Smooth muscle cell (in vitro differentiated cells): Measurements from ENCODE around the gene RACGAP1. TPM values are rescaled to one million over a fixed set of nuclear protein-coding genes. Genes with fewer than 3 reads are reported as not detected.

Source experiments
- DNase-seq: peaks from one replicate; lab custom pipeline; 2025; ENCODE audit not compliant: unreplicated experiment; lab: John Stamatoyannopoulos, UW
- H2AFZ ChIP-seq: fragments of 200-600 bp; sonication (generic); 2 replicates; pipeline ENCODE4 v1.6.0; 2016; ENCODE audit warnings: antibody characterized with exemption, low read depth, mild to moderate bottlenecking
- H3F3A ChIP-seq: fragments of 200-600 bp; sonication (generic); 2 replicates; pipeline ENCODE4 v1.6.0; 2017; ENCODE audit warnings: antibody characterized with exemption, low read depth
- H3K27ac ChIP-seq: fragments of 200-600 bp; sonication (generic); 2 replicates; pipeline ENCODE4 v1.5.1; 2016; ENCODE audit warnings: low read depth, mild to moderate bottlenecking
- H3K27me3 ChIP-seq: fragments of 200-600 bp; sonication (generic); 2 replicates; pipeline ENCODE4 v1.6.1; 2016; ENCODE audit warnings: low read depth, mild to moderate bottlenecking
- H3K36me3 ChIP-seq: fragments of 200-600 bp; sonication (generic); 2 replicates; pipeline ENCODE4 v1.5.1; 2016; ENCODE audit warnings: low read depth
- H3K4me1 ChIP-seq: fragments of 200-600 bp; sonication (generic); 2 replicates; pipeline ENCODE4 v1.5.1; 2016; ENCODE audit warnings: low read depth
- H3K4me2 ChIP-seq: fragments of 200-600 bp; sonication (generic); 2 replicates; pipeline ENCODE4 v1.6.0; 2016; ENCODE audit warnings: mild to moderate bottlenecking
- H3K4me3 ChIP-seq: fragments of 200-600 bp; sonication (generic); 2 replicates; pipeline ENCODE4 v1.5.1; 2016; ENCODE audit warnings: mild to moderate bottlenecking
- H3K79me2 ChIP-seq: fragments of 200-600 bp; sonication (generic); 2 replicates; pipeline ENCODE4 v1.6.0; 2016; ENCODE audit warnings: low read depth, mild to moderate bottlenecking
- H3K9ac ChIP-seq: fragments of 200-600 bp; sonication (generic); 2 replicates; pipeline ENCODE4 v1.6.0; 2016; ENCODE audit warnings: low read depth
- H3K9me3 ChIP-seq: fragments of 200-600 bp; sonication (generic); replicated peaks from 2 replicates; pipeline ENCODE4 v1.5.1; 2016; ENCODE audit warnings: low read depth
- H4K20me1 ChIP-seq: fragments of 200-600 bp; sonication (generic); 2 replicates; pipeline ENCODE4 v1.6.0; 2016; ENCODE audit warnings: low read depth
- WGBS: methylation state at CpG from one replicate; pipeline ENCODE4 v1.1.7; 2016; ENCODE audit warnings: low lambda C conversion rate; 5-methylcytosine and 5-hydroxymethylcytosine counted together
- polyA plus RNA-seq: library from polyadenylated mRNA; unstranded; fragments of >200 nt; fragmentation: Nextera tagmentation; extraction: Ambion mirVana; gene quantifications from 2 replicates; pipeline ENCODE4 v1.2.1, GENCODE V29; 2016
- total RNA-seq: library from RNA; depleted of rRNA; stranded (reverse); fragments of >200 nt; gene quantifications from 2 replicates; pipeline ENCODE4 v1.2.3, GENCODE V29; 2014
- TF ChIP-seq, protein P1 (sequence below): fragments of 200-600 bp; sonication (generic); IDR thresholded peaks from 2 replicates; pipeline ENCODE4 v1.5.1; 2017; ENCODE audit warnings: borderline replicate concordance, mild to moderate bottlenecking, antibody characterized with exemption; ENCODE audit not compliant: insufficient read depth, poor library complexity, severe bottlenecking

The RACGAP1 gene
- total and polyA plus RNA-seq, 2 experiments from 2014 or later, result 13.7 to 52.3 TPM

DNA sequence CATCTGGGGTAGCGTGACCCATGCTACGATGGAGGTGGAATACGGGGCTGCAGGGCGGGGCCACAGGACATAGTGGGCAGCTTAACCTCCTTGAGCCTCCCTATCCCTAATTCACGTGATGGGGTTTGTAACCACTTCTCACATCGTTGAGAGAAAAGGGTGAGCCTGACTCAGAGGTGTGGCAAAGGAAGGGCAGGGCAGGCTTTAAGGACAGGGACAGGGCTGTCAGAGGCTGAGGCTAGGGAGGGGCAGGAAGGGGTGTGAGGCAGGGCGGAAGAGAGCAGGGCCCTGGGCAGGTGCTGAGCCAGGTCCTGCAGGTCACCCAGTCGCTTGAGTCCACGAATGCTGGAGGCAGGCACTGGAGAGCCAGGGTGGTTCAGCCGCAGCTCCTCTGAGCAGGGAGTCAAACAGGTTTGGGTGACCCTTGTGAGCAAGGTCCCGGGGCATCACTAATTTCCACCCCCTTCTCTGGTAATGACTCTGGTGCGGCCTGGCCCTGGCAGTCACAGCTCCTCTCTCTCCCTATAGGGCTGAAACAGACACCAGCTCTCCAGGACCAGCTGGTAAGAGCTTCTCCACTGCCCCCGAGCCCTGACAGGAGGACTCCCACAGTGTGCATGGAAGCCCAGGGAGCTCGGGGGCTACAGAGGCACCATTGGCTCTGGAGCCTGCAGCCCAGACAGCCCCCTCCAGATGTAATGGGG is 82.2 kb downstream of the RACGAP1 start:
- no peak overlapping the region for H3K4me3 ChIP-seq
- no peaks in the 10 kb centered on the region for H4K20me1 ChIP-seq
- no peaks in the 10 kb centered on the region for H3K27me3 ChIP-seq
- no peaks in the 10 kb centered on the region for H3K36me3 ChIP-seq
- H3K4me2 ChIP-seq, result no peak overlapping the region
- no peak overlapping the region for H3K9ac ChIP-seq
- H3K27ac ChIP-seq, result no peak overlapping the region
- 79% methylated on average over 14 of the region's 14 CpGs for WGBS
- H3K9me3 ChIP-seq, result no peaks in the 10 kb centered on the region
- H3K79me2 ChIP-seq, result no peaks in the 10 kb centered on the region
- TF ChIP-seq, protein P1, sequence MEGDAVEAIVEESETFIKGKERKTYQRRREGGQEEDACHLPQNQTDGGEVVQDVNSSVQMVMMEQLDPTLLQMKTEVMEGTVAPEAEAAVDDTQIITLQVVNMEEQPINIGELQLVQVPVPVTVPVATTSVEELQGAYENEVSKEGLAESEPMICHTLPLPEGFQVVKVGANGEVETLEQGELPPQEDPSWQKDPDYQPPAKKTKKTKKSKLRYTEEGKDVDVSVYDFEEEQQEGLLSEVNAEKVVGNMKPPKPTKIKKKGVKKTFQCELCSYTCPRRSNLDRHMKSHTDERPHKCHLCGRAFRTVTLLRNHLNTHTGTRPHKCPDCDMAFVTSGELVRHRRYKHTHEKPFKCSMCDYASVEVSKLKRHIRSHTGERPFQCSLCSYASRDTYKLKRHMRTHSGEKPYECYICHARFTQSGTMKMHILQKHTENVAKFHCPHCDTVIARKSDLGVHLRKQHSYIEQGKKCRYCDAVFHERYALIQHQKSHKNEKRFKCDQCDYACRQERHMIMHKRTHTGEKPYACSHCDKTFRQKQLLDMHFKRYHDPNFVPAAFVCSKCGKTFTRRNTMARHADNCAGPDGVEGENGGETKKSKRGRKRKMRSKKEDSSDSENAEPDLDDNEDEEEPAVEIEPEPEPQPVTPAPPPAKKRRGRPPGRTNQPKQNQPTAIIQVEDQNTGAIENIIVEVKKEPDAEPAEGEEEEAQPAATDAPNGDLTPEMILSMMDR, result no peak
- H3F3A ChIP-seq, result no peaks in the 10 kb centered on the region
- DNase-seq, result no peak
- H3K4me1 ChIP-seq, result peaks cover 4% of the 10 kb centered on the region
- H2AFZ ChIP-seq, result no peak overlapping the region

DNA sequence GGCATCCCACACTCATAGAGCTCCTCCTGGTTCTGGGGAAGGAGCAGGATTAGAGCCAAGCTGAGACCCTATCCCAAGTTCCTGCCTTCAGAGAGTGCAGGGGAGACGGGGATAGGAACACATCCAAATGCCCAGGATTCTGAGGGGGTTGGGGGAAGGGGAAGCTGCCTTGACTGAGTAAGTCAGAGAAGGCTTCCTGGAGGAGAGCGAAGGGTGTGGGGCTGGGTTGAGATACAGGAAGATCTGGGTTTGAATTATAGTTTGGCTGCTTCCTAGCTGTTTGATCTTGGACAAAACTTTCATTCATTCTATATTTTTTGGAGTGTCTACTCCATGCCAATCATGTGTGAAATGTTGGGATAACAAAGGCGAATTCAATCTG is 82.8 kb downstream of the RACGAP1 start:
- Histone ChIP-seq H3K9me3 (no peaks in the 10 kb centered on the region), H3K4me3 (no peak overlapping the region), H3K4me2 (no peak overlapping the region), H3K27ac (no peak overlapping the region), H3K36me3 (no peaks in the 10 kb centered on the region), H2AFZ (no peak overlapping the region), H3K9ac (no peak overlapping the region), H3K27me3 (no peaks in the 10 kb centered on the region), H3K79me2 (no peaks in the 10 kb centered on the region), H3F3A (no peaks in the 10 kb centered on the region), H4K20me1 (no peaks in the 10 kb centered on the region), H3K4me1 (peaks cover 4% of the 10 kb centered on the region)
- DNase-seq, result no peak
- 91% methylated on average over 3 of the region's 3 CpGs for WGBS
- TF ChIP-seq, protein P1, result no peak

DNA sequence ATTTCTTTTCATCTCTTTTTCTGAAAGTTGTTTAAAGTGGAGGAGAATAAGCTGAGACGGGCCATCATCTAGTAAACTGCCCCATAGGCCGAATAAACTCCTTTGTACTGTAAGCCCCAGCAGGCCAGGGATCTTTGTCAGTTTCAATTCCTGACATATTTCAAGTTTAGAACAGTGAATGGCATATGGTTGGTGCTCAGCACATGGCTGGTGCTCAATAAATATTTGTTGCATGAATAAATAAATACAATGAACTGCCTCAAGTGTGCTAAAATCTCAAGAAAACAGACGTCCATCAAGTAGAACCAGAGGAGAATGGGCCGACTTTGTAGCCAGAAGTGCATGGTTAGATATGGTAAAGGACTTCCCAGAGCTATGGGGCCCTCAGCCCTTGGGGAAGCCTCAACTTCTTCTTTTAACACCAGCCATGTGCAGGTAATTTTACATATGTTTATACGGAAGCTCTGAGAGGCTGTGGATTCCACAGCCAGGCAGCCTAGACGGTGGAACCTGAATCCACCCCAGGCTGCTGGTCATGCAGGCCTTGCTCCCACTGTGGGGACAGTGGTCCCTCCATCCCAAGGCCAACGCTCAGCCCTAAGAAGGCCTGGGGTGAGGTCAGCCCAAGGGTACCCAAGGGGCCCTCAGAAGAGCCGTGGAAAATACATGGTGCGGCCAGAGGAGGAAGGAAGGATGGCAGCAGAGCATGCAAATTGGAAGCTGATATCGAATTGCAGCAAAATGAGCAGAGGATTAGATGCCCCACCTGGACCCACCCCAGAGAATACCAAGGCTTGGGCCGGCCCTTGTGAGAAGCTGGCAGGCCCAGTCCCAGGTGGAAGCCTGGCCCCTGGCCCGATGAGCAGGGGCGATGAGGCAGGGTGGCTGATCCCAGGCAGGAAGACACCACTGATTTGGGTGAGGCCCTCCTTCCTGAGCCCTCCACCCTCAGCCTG is 83.5 kb downstream of the RACGAP1 start:
- no peak overlapping the region for H3K4me3 ChIP-seq
- DNase-seq, result no peak
- H3K9ac ChIP-seq, result no peak overlapping the region
- TF ChIP-seq, protein P1, result no peak
- H3K27me3 ChIP-seq, result no peaks in the 10 kb centered on the region
- no peaks in the 10 kb centered on the region for H3K9me3 ChIP-seq
- H2AFZ ChIP-seq, result no peak overlapping the region
- H3F3A ChIP-seq, result no peaks in the 10 kb centered on the region
- no peaks in the 10 kb centered on the region for H3K36me3 ChIP-seq
- no peak overlapping the region for H3K27ac ChIP-seq
- peaks cover 4% of the 10 kb centered on the region for H3K4me1 ChIP-seq
- no peaks in the 10 kb centered on the region for H3K79me2 ChIP-seq
- no peak overlapping the region for H3K4me2 ChIP-seq
- no peaks in the 10 kb centered on the region for H4K20me1 ChIP-seq
- WGBS, result 93% methylated on average over 13 of the region's 13 CpGs
